Renal cortex interstitium (tissue), 11 donors: ENCODE results near the gene LAMC2. TPM values are rescaled to one million over a fixed set of nuclear protein-coding genes. Genes with fewer than 3 reads are reported as not detected.

ENCODE experiments used
- DNase-seq, 11 donors: peaks; one replicate each; pipeline ENCODE4 v3.0.0-alpha.2; 2013; ENCODE audit warnings: low read depth in 9 of 11, low spot score in 4 of 11; ENCODE audit errors: extremely low read depth in 1 of 11
- polyA plus RNA-seq, 3 donors: library from polyadenylated mRNA; unstranded; fragments of 120-200 nt; gene quantifications; one replicate each; pipeline ENCODE4 v1.2.1, GENCODE V29; 2013; ENCODE audit not compliant: insufficient read length in 3 of 3

The LAMC2 gene
- polyA plus RNA-seq, 3 donors: 4.8 to 7.4 (median 6.0) TPM

DNA sequence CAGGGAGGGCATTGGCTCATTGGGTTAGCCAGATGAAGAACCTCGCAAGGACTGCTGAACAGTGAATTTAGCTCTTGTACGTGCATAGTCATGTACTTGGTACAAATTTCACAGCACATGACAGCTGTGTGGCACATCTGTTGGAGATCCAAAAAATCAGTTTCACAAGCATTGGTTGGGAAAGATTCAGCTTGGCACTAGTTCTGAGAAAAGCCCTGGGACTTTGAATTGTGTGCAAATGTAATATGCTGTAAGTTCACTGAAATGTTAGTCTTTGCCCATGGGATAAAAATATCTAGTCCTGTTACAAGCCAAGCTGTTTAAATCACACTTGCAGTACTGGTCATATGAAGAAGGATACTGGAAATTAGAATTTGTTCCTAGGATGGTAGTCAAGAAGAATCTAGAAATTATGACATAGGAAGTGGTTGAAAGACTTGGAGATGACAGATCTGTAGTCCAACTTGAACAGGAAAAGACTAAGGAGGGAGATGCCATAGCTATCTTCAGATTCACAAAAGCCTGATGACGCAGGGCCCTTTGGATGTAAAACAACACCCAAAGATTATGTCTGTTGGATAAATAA, 19.2 kb downstream of the LAMC2 start:
- no peak for DNase-seq

DNA sequence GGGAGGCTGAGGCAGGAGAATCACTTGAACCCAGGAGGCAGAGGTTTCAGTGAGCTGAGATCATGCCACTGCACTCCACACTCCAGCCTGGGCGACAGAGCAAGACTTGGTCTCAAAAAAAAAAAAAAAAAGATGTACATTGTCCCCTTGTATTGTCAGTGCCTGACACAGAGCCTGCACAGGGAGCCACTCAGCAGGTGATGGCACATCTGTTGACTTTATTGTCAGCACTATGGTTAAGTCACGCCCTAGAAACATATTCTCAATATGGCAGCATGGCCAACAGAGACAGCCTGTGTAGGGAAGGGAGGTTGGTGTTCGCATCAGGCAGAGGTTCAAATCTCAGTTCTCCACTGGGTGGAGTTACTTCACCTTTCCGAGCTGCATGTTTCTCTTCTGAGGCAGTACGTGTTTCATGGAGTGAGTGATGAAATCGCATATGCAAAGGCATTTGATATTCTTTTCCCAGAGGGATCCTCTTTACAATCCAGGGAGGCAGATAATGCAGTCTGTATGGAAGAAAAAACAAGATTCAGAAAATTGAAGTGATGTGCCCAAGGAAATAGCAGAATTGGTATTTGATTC, 20.6 kb downstream of the LAMC2 start:
- DNase-seq: no peak

DNA sequence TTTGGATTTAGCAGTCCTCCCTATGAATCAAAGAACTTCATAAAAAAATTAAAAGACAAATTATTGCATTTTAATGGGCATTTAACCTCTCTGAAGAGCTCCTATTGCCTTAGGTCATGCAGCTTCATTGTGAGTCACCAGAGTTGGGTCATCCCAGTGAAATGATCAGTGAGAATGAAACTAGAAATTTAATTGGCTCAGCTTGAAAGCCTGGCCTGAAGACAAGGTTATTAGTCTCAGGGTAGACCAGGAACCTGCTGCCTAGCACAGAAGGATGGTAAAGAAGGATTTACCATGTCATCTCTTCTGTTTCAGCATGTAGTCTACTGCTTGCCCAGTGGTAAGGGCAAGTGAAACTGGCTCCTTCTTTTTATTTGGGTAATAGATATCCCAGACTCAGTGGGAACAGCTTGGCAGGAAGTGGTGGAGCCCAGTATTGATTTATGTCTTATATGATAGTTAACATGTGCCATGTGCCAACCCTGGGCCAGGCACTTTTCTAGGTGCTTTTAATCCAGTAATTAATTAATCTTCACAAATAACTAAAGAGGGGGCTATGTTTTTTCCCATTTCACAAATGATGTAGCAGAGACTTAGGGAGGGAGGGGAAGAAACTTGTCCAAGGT, 23.6 kb downstream of the LAMC2 start:
- DNase-seq: no peak

DNA sequence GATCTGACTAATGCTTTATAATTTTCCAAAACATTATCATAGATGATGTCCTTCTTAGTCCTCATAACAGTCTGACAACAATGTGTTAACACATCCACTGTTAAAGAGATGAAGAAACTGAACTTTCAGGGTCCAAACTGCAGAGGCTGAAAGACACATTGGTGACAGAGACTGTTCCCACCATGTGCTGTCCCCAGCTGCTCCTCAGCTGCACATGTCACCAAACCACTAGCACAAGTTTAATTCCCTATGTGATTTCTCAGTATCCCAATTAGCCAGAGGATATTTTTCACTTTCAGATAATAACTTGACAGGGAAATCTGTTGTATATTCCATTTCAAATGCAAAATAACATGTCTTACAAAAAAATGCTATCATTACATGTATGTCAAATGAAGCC, 24.6 kb downstream of the LAMC2 start:
- no peak for DNase-seq

DNA sequence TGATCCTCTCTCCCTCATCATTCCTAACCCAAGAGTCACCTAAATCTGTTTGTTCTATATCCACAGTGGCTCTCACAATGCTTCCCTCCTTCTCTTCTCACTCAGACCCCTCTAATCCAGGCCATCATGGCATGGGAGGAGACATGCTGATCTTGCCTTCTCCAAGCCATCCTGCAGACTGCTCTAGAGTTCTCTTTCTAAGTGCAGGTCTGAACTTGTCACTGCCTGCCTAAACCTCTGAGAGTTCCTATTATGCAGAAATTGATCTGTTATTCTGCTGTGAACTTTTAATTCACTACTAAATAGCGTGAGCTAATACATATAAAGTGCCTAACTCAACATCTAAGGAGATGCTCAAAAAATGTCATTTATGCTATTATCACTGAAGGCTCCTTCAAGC, 26.8 kb downstream of the LAMC2 start:
- no peak for DNase-seq

DNA sequence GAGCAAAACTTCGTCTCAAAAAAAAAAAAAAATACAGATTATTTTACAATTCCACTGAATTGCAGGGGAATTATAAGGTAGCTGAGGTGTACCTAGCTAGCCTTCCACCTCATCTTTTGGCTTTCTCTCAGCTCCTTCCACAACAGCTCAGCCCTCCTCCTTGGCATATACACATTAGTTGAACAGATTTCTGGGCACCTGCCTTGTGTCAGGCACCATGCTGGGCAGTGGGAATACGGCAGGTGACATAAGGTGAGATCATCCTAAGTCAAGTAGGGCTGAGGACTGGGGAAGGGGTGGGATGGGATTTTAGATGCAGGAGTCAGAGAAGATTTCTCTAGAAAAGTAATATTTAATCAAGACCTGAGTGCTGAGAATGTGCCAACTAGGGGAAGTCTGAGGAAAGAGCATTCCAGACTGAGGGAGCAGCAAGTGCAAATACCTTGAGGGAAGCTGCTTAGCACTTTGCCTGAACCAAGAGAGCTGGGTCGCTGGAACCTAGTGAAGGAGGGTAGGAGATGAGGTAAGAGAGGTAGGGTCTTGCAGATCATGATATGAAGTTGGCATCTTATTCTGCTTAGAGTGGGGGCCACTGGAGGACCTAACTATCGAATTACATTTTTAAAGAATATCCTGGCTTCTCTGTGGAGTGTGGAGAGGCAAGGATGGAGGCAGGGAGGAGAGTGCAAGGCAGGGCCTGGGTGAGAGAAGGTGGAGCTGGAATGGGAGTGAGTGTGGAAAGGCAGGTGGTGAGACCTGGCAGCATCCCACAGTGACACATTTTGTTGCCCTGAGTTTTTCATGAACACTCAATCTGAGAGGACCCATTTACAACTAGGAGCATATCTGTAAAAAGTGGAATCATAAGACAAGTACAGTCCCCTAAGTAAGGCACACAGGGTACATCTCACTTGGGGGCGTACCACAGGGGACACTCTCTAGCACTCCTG, 28.2 kb downstream of the LAMC2 start:
- no peak for DNase-seq

DNA sequence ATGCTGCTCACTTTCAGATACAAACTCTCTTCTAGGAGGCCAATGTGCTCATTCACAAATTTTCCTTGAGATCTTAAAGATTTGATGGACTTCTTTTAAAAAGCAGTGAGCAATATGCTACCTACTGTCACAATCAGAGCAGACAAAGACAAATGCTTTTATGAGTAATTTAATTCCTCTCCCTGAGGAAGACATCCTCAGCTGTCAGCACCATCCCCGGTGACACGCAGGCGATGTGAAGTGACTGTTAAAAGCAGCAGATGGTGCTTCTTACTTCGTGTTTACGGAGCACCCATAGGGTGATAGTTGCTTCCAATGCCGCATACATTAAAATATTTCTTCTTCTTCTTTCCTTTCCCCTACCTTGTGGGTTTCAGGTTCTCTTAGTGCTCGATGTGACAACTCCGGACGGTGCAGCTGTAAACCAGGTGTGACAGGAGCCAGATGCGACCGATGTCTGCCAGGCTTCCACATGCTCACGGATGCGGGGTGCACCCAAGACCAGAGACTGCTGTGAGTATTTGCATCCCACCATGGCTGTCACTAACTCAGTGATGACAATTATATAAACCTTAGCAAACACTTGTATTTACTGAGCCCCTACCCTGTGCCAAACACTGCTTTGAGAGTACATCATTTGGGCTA, 29.1 kb downstream of the LAMC2 start:
- no peak for DNase-seq

DNA sequence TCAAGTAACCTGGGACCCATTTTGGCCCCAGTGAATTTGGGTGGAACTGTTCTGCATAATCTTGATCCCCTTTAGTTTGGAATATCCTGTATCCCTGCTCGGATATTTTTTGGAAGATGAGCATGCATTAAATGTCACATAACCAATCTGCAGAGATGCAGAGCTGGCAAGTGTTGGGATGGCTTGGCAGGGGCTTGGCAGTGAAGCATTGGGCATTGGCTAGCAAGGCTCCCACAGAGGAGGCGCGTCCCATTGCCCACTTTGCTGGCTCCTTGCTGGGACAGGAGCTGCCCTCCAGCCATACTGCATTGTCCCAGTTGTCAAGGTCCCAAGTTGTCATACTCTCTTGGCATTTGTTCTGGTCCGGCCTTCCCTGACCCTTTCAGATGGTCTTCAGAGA, 29.9 kb downstream of the LAMC2 start:
- no peak for DNase-seq

DNA sequence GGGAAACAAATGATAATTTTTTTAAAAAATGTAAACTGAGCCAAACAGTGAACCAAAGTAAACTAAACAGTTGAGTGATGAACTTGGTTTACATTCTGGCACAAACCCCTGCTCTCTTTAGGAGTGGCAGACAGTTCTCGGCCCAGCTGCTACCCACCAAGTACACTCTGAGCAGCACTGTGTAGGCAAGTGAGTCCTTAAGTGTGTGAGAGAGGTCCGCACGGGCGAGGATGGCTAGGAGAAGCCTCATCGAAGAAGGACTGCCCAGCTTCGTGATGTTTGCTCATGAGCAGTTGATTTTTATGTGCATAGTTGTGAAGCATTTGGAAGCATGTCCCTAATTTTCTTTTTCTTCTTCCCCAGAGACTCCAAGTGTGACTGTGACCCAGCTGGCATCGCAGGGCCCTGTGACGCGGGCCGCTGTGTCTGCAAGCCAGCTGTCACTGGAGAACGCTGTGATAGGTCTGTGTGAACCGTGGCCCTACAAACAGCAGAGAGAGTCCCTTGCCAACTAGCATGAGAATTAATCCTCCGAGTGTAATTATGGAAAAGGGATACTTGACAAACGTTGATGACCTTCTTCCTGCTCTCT, 32.1 kb downstream of the LAMC2 start:
- no peak for DNase-seq

DNA sequence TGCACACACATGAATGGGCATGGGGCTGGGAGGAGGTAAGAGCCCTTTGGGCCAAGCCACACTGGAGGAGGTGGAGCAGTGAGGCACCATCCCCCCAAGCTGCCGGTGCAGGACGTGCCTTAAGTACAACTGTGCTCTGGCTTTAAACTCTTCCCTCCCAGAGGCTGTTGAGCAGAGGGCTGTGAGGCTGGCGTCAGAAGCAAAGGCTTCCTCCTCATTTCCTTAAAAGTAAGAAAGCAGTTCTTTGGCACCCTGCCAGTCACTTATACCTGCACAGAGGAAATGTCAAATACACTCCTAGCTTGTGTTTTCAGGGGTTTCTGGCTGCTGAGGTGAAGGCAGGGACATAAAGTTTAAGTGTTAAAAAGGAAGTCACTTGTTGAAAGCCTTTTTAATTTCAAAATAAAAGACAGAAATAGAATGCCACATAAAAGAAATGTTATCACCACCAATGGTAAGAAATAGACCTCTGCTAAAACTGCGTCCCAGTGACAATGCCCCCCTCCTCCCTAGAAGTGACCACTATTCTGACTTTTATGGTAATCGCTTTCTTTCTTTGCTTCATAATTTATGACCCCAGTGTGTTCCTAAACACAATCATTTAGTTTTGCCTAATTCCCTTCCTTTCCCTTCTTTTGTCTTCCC, 33.0 kb downstream of the LAMC2 start:
- DNase-seq: peak in 7 of 11 donors; percentile 40 to 78 (median 67)

DNA sequence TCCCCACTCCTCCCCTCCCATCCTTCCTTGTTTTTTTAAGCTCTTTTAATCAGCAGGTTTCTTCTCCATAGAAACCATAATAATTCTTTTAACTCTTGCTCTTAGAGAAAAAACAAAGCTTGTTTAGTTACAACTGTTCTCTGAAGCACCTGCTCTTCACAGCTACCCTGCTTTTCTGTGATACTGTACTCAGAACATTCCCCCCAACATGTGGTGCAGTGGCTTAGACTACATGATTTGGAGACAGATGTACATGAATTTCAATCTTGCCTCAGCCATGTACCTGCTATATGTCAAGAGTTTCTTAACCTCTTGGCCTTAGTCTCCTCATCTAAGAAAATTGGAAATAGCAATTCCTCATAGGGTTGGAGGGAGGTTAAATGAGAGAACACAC, 33.5 kb downstream of the LAMC2 start:
- no peak for DNase-seq

DNA sequence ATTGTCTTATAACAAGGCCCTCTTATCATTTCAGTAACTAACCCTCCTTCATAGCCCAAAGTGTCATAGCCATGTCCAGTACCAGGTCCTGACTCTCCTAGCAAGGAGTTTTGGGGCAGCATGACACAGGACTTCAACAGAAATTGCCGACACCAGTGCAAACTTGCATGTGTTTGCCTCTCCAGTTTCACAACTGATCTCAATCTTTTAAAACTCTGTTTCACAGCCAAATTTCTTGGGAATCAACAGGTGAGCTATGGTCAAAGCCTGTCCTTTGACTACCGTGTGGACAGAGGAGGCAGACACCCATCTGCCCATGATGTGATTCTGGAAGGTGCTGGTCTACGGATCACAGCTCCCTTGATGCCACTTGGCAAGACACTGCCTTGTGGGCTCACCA, 36.8 kb downstream of the LAMC2 start:
- no peak for DNase-seq

DNA sequence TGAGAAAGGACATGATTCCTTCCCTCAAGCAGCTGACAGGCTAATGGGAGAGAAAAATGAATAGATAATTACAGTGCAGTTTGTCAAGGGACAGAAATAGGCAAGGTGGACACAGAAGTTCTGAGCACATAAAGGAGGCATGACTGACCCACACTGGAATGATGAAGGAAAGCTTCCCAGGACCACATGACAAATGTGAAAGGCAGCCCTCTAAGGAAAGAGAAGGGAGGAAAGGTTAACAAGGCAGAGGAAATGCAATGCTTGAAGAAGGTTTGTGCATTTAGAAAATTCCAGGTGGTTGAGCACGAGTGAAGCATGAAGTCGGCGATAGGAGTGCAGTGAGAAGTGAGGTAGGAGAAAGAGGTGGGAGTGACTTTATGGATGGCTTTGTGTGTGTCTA, 37.4 kb downstream of the LAMC2 start:
- no peak for DNase-seq

DNA sequence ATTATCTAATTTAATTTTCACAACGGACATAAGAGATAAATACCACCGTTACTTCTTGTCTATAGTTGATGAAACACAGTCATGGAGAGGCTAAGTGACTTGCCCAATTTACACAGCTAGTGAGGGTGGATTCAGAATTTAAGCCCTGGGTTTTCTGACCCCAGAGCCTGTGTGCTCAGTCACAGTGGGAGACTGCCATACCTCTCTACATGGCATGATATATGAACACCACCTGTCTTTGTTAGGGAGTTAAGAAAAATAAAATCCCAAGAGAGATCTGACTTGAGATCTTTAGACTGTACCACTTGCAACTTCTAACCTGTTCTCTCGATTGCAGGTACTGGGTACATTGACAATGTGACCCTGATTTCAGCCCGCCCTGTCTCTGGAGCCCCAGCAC, 40.3 kb downstream of the LAMC2 start:
- no peak for DNase-seq

DNA sequence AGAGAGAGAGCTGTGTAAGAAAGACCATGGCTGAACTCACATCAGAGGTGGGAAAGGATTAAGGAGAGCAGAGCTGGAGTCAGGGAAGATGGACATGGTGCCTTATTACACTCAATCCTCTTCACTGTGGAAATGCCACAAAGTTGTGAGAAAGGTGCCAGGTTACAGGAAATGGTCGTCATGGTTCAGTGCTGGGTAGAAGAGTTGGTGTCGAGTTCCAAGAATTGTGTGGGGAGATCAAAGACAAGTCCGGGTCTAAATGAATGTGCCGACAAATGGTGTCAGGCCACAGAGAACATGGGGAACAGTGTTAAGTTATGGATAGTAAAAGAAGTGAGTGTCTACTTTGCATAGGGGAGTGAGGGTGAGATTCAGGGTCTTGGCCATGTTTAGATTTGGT, 40.9 kb downstream of the LAMC2 start:
- DNase-seq: peak in 9 of 11 donors; percentile 43 to 84 (median 69)

DNA sequence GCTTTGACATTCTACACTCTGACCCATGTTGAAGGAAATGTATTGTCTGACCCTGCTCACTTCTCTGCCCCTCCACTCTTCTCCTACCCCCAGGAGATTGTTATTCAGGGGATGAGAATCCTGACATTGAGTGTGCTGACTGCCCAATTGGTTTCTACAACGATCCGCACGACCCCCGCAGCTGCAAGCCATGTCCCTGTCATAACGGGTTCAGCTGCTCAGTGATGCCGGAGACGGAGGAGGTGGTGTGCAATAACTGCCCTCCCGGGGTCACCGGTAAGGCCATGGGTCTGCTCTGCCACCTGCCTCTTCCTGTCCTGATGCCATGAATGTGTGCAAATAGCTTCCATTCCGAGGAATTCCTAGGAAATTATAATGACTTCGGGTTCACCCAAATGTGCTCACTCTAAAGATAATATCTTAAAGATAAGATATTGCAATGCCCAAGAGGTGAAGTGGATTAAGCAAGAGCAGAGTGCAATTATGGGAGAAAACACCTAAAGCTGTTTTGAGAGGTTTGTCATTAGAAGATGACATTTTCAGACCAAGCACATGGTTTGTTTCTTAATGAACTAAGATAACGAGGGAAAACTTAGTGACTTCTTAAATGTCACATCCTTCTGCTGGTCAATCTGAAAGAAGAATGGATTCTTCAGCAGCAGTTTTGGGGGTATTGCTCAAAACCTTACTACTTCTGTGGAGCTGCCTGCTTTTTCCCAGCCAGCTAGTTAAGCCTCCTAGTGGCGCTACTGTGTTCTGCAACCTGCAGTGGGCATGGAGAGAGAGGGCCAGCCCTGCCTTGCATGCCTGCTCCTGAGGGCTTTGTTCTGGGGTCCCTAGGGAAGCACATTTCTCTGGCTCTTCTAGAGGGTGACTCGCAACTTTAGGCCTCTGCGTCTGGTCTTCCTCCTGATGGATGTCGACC, 41.6 kb downstream of the LAMC2 start:
- peak in 1 of 11 donors; percentile 43 for DNase-seq

DNA sequence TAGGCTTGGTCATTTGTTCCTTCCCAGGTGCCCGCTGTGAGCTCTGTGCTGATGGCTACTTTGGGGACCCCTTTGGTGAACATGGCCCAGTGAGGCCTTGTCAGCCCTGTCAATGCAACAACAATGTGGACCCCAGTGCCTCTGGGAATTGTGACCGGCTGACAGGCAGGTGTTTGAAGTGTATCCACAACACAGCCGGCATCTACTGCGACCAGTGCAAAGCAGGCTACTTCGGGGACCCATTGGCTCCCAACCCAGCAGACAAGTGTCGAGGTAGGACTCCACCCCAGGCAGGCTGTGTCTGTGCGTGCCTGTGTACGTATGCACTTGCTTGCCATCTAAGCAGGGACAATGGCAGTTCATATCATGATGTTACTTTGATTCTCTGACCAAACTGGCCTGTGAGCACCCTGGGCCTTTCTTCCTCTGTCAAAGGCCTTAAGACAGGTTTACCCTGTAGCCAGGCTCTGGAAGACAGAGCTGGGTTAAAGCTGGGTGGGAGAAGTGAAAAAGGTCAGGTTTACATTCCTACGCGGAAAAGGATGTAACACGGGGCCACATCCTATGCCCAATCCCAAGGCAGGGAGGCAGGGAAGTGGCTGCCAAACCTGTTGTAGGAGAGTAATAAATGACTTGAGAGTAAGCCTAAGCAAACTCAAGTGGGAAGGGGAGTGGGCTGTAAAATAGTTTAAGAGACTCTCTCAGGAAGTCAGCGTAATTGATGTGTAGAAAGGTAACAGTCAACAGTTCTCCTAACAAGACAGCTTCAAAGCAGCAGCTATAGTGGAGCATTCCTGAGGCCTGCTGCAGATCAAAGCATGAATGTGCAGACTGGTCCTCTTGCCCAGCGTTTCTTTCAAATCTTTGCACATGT, 42.5 kb downstream of the LAMC2 start:
- DNase-seq: no peak
